Epithelial cell of esophagus (primary cell): Measurements from ENCODE around the gene XRCC5.
A peak's percentile ranks its signal among the peaks of the same experiment; 100 is the strongest.

Experiments
- DNase-seq: peaks from one replicate; pipeline ENCODE4 v3.0.0; 2010; ENCODE audit warnings: low read depth
- H3K4me3 ChIP-seq: 2 replicates; pipeline ENCODE4 v1.5.1; 2011; ENCODE audit warnings: mild to moderate bottlenecking, low read length, control low read depth
- CTCF ChIP-seq: IDR thresholded peaks from 2 replicates; pipeline ENCODE4 v1.5.1; 2011; ENCODE audit warnings: low read depth, mild to moderate bottlenecking, low read length, control low read depth, inconsistent platforms; ENCODE audit not compliant: insufficient read depth; ENCODE audit errors: missing control alignments

The XRCC5 gene

GRCh38 chr2:216151313-216152025 is 42.3 kb downstream of the XRCC5 start:
- no peak for DNase-seq
- no peak overlapping the region for H3K4me3 ChIP-seq
- peak; percentile 19 for TF ChIP-seq CTCF

GRCh38 chr2:216155954-216156353 is 46.8 kb downstream of the XRCC5 start:
- DNase-seq = no peak
- no peak for TF ChIP-seq CTCF

GRCh38 chr2:216156822-216157221 is 47.7 kb downstream of the XRCC5 start:
- DNase-seq = no peak
- no peak overlapping the region for H3K4me3 ChIP-seq
- TF ChIP-seq CTCF = no peak

More at GRCh38 chr2:216155954-216156353, 46.8 kb downstream of the XRCC5 start:
- no peak overlapping the region for H3K4me3 ChIP-seq

GRCh38 chr2:216159144-216159543 is 50.0 kb downstream of the XRCC5 start:
- no peak for DNase-seq
- no peak overlapping the region for H3K4me3 ChIP-seq
- no peak for TF ChIP-seq CTCF

- DNase-seq = no peak
- no peak for TF ChIP-seq CTCF
- H3K4me3 ChIP-seq = no peak overlapping the region
Measured at GRCh38 chr2:216159646-216160045, 50.5 kb downstream of the XRCC5 start.

- DNase-seq = no peak
- H3K4me3 ChIP-seq = no peak overlapping the region
- no peak for TF ChIP-seq CTCF
Measured at GRCh38 chr2:216160786-216161185, 51.6 kb downstream of the XRCC5 start.

GRCh38 chr2:216161967-216162366 is 52.8 kb downstream of the XRCC5 start:
- no peak for TF ChIP-seq CTCF
- H3K4me3 ChIP-seq = no peak overlapping the region
- DNase-seq = no peak
